DOHH2 (cell line): ENCODE measurements around the gene LRRC10B.

Source experiments
- CTCF ChIP-seq: fragments of 200-600 bp; sonication (generic); IDR thresholded peaks from one replicate; pipeline ENCODE4 v1.5.1; 2014; ENCODE audit warnings: antibody characterized with exemption, mild to moderate bottlenecking, low read depth, low read length; ENCODE audit not compliant: poor library complexity, severe bottlenecking
- EZH2phosphoT487 ChIP-seq: fragments of 200-600 bp; sonication (generic); IDR thresholded peaks from 2 replicates; pipeline ENCODE4 v1.6.1; 2017; ENCODE audit warnings: borderline replicate concordance, mild to moderate bottlenecking, antibody characterized with exemption, low read length, moderate library complexity, mixed read lengths

GRCh38 chr11:61546663-61547062 is 38.1 kb downstream of the LRRC10B start:
- TF ChIP-seq CTCF: no peak
- no peak for TF ChIP-seq EZH2phosphoT487
